Body of pancreas (tissue), 4 donors: ENCODE data around the gene AGK.

Source experiments
- CTCF ChIP-seq, 7 experiments: fragments of 450-650 bp in 4 of 7; fragments of 200-600 bp in 3 of 7; sonication (generic) in 3 of 7; IDR thresholded peaks; one replicate each; pipeline ENCODE4 v1.5.1; 2016 to 2019; ENCODE audit warnings: antibody characterized with exemption in 7 of 7
- POLR2A ChIP-seq, 3 donors: fragments of 450-650 bp; IDR thresholded peaks; one replicate each; pipeline ENCODE4 v1.6.1; 2016; ENCODE audit warnings: antibody characterized with exemption in 3 of 3, mild to moderate bottlenecking in 2 of 3

- TF ChIP-seq POLR2A (IDR thresholded peaks at IDR 0.05) (no peak), CTCF (IDR thresholded peaks at IDR 0.05) (no peak)
These were observed 41.9 kb downstream of the AGK start for GRCh38 chr7:141593134-141593533.
